Suprapubic skin (tissue), 4 donors: ENCODE data around the gene ATG9A.

Source experiments
- CTCF ChIP-seq, 2 donors: fragments of 200-600 bp in 1 of 2; fragments of 450-650 bp in 1 of 2; sonication (generic) in 1 of 2; IDR thresholded peaks; one replicate each; pipeline ENCODE4 v1.5.1; 2016 to 2019; ENCODE audit warnings: antibody characterized with exemption in 2 of 2, mild to moderate bottlenecking in 1 of 2, moderate library complexity in 1 of 2
- EP300 ChIP-seq: sonication (generic); formaldehyde crosslinking; IDR thresholded peaks from one replicate; pipeline ENCODE4 v1.6.1; 2017; ENCODE audit warnings: antibody characterized with exemption
- POLR2A ChIP-seq, 2 donors: fragments of 450-650 bp; IDR thresholded peaks; one replicate each; pipeline ENCODE4 v1.6.1; 2017; ENCODE audit warnings: antibody characterized with exemption in 2 of 2, mild to moderate bottlenecking in 2 of 2, moderate library complexity in 2 of 2
- POLR2AphosphoS5 ChIP-seq, 3 donors: sonication (generic); formaldehyde crosslinking; IDR thresholded peaks; one replicate each; pipeline ENCODE4 v1.6.1; 2017; ENCODE audit warnings: antibody characterized with exemption in 3 of 3

GRCh38 chr2:219175928-219176817, 53.3 kb downstream of the ATG9A start:
- TF ChIP-seq EP300 (no peak), CTCF (IDR thresholded peaks at IDR 0.05) (no peak), POLR2A (IDR thresholded peaks at IDR 0.05) (no peak), POLR2AphosphoS5 (IDR thresholded peaks at IDR 0.05) (no peak)
